SKM-1 (cell line): Measurements from ENCODE around the gene RASSF4.

Source experiments
- DNase-seq: peaks from one replicate; lab custom pipeline; 2025; ENCODE audit not compliant: unreplicated experiment; lab: John Stamatoyannopoulos, UW

RASSF4 gene

GRCh38 chr10:44947371-44948152 is 12.0 kb upstream of the RASSF4 start:
- no peak for DNase-seq

GRCh38 chr10:44948642-44949041 is 11.0 kb upstream of the RASSF4 start:
- DNase-seq: no peak

GRCh38 chr10:44949127-44949802 is 10.3 kb upstream of the RASSF4 start:
- no peak for DNase-seq

- DNase-seq: no peak
These were observed 9.7 kb upstream of the RASSF4 start for GRCh38 chr10:44949915-44950314.

GRCh38 chr10:44950326-44951225 is 9.0 kb upstream of the RASSF4 start:
- DNase-seq: no peak

- no peak for DNase-seq
These were observed 7.9 kb upstream of the RASSF4 start for GRCh38 chr10:44951576-44952226.

GRCh38 chr10:44952779-44953231 is 6.8 kb upstream of the RASSF4 start:
- DNase-seq: no peak

- no peak for DNase-seq
These were observed 5.6 kb upstream of the RASSF4 start for GRCh38 chr10:44954042-44954441.

- DNase-seq: no peak
These were observed 4.6 kb upstream of the RASSF4 start for GRCh38 chr10:44954962-44955361.

GRCh38 chr10:44955413-44956070 is 4.1 kb upstream of the RASSF4 start:
- DNase-seq: no peak

- DNase-seq: no peak
These were observed 3.4 kb upstream of the RASSF4 start for GRCh38 chr10:44956226-44956625.

GRCh38 chr10:44956717-44957706 is 2.6 kb upstream of the RASSF4 start:
- no peak for DNase-seq

GRCh38 chr10:44958196-44958897 is 1.3 kb upstream of the RASSF4 start:
- no peak for DNase-seq

GRCh38 chr10:44958898-44959246 is 730 bp upstream of the RASSF4 start:
- DNase-seq: no peak

- DNase-seq: no peak
These were observed 472 bp downstream of the RASSF4 start for GRCh38 chr10:44960088-44960460.

- DNase-seq: no peak
These were observed 1.1 kb downstream of the RASSF4 start for GRCh38 chr10:44960482-44961229.

- DNase-seq: no peak
These were observed 1.6 kb downstream of the RASSF4 start for GRCh38 chr10:44961230-44961571.
